Jurkat, Clone E6-1 (cell line): Measurements from ENCODE around the gene NBEA.
"Not testable (repeated sequence)": the region's sequence is repeated elsewhere in the genome, so short reads cannot be mapped to it uniquely, and the experiment has no call there.

Experiments used
- DNase-seq: peaks from one replicate; pipeline ENCODE4 v3.0.0-alpha.2; 2011; ENCODE audit warnings: low read depth, low spot score
- H3K4me3 ChIP-seq: 2 replicates; pipeline ENCODE4 v1.5.1; 2011; ENCODE audit warnings: mild to moderate bottlenecking, low read length, control low read depth, moderate library complexity

The NBEA gene

GRCh38 chr13:35345992-35346391 lies 403.9 kb downstream of the NBEA start:
- H3K4me3 ChIP-seq: no peak overlapping the region
- no peak for DNase-seq

- no peak overlapping the region for H3K4me3 ChIP-seq
- DNase-seq: no peak
Measured at GRCh38 chr13:35346494-35346893, 404.4 kb downstream of the NBEA start.

GRCh38 chr13:35347679-35348205 lies 405.7 kb downstream of the NBEA start:
- H3K4me3 ChIP-seq: no peak overlapping the region

GRCh38 chr13:35349052-35349451 lies 407.0 kb downstream of the NBEA start:
- DNase-seq: no peak
- no peak overlapping the region for H3K4me3 ChIP-seq

More at GRCh38 chr13:35347679-35348205, 405.7 kb downstream of the NBEA start:
- no peak for DNase-seq

GRCh38 chr13:35349673-35350278 lies 407.7 kb downstream of the NBEA start:
- no peak for DNase-seq
- H3K4me3 ChIP-seq: no peak overlapping the region

GRCh38 chr13:35354285-35354684 lies 412.2 kb downstream of the NBEA start:
- no peak for DNase-seq
- no peak overlapping the region for H3K4me3 ChIP-seq

- no peak overlapping the region for H3K4me3 ChIP-seq
- no peak for DNase-seq
Measured at GRCh38 chr13:35354882-35355281, 412.8 kb downstream of the NBEA start.

- peak; percentile 35 for DNase-seq
- no peak overlapping the region for H3K4me3 ChIP-seq
Measured at GRCh38 chr13:35356572-35356971, 414.5 kb downstream of the NBEA start.

- no peak overlapping the region for H3K4me3 ChIP-seq
- DNase-seq: no peak
Measured at GRCh38 chr13:35365883-35366282, 423.8 kb downstream of the NBEA start.

GRCh38 chr13:35367586-35367985 lies 425.5 kb downstream of the NBEA start:
- no peak overlapping the region for H3K4me3 ChIP-seq
- no peak for DNase-seq

GRCh38 chr13:35378939-35379338 lies 436.9 kb downstream of the NBEA start:
- no peak for DNase-seq
- no peak overlapping the region for H3K4me3 ChIP-seq

GRCh38 chr13:35379663-35380062 lies 437.6 kb downstream of the NBEA start:
- DNase-seq: no peak
- H3K4me3 ChIP-seq: no peak overlapping the region

GRCh38 chr13:35387682-35388250 lies 445.7 kb downstream of the NBEA start:
- H3K4me3 ChIP-seq: no peak overlapping the region
- no peak for DNase-seq

GRCh38 chr13:35388441-35389355 lies 446.6 kb downstream of the NBEA start:
- DNase-seq: no peak
- H3K4me3 ChIP-seq: no peak overlapping the region

GRCh38 chr13:35389535-35389934 lies 447.5 kb downstream of the NBEA start:
- no peak overlapping the region for H3K4me3 ChIP-seq
- DNase-seq: no peak

- no peak overlapping the region for H3K4me3 ChIP-seq
- DNase-seq: no peak
Measured at GRCh38 chr13:35392768-35393167, 450.7 kb downstream of the NBEA start.

GRCh38 chr13:35393886-35394285 lies 451.8 kb downstream of the NBEA start:
- H3K4me3 ChIP-seq: no peak overlapping the region
- no peak for DNase-seq

GRCh38 chr13:35408285-35408684 lies 466.2 kb downstream of the NBEA start:
- not testable (repeated sequence) for H3K4me3 ChIP-seq, DNase-seq

- H3K4me3 ChIP-seq: no peak overlapping the region
- no peak for DNase-seq
Measured at GRCh38 chr13:35411059-35411744, 469.1 kb downstream of the NBEA start.
